Stimulated activated CD8-positive, alpha-beta memory T cell treated with anti-CD3 and anti-CD28 coated beads, Interleukin-7, amount 100 ng/mL, for 1 hour (primary cell): ENCODE measurements around the gene RIPPLY1.
A peak's percentile ranks its signal among the peaks of the same experiment; 100 is the strongest.
"Not testable (repeated sequence)": the region's sequence is repeated elsewhere in the genome, so short reads cannot be mapped to it uniquely, and the experiment has no call there.

Experiments
- DNase-seq, 2 donors: peaks; one replicate each; pipeline ENCODE4 v3.0.0-alpha.2; 2020; ENCODE audit warnings: low read depth in 2 of 2

RIPPLY1 gene

GRCh38 chrX:106906361-106906760, 3.2 kb upstream of the RIPPLY1 start:
- no peak for DNase-seq

DNA sequence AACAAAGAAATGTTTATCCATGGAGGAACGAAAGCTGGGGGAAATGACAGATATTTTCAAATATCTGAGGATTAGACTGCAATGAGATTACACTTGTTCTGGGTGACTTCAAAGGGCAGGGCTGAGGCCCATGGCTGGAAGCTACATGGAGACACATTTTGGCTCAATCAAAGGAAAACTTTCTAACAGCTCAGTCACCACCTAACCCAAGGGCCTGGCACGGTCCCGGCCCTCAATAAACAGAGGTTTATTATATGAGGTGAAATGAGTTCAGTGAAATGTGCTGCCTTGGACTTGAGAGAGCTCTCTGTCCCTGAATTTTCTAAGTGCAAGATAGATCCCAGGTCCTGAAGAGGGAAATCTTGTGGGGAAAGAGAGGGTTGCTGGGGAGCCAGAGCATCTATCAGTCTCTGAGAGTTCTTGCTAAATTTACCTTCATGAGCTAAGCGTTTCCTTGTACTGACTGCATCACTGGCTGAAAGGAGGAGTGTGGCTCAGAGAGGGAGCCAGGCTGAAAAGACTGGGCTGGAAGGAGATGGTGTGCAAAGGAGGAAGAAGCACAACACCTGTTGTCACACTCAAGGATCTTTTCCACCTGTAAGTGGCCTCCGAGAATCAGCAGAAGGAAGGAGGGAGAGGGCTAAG, 2.0 kb upstream of the RIPPLY1 start:
- DNase-seq, result no peak

DNA sequence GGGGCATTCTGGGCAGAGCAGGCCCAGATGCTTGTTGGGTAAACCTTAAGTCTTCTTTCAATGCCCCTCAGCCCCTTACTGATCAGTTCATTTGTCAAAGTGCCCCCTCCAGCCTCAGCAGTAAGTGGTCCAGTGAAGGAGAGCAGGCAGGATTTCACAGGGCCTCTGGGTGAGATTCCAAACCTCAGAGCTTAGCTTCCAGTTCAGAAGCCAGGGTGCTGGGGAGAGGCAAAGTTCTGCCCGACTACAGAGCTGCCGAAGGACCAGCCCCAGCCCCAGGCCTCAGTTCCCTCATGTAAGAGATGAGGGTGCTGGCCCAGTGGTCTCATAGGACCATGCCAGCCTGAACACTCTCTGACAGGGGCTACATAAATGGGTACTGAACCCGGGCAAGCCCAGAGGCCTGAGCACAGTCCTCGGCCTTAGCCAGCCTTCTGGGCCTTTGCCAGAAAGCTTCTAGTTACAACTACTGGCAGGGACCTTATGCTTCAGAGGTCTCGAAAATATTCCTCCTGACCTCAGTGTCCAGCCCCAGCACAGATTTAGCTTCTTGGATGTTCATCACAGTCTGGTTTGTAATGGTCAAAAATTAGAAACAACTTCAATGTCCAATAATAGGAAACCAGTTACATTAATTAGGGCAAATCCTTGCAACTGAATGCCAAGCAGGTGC, 851 bp upstream of the RIPPLY1 start:
- DNase-seq, result no peak

DNA sequence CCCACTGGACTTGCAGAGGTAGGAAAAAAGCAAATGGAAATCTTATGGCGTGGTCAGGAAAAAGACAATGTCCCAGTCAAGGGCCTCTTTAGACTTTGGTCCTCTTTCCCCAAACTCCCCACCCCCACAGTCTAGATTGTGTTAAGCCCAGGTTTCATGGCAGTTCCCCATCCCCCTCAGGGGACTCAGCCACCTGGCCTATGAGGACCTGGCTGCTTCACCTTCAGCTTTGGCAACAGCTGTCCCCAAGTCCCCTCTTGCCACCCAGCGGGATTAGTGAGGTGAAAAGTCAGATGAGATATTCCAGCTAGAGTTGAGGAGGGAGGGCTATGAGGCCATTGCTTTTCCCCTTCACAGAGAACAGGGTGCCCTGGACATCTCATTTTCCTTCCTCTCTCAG, 457 bp downstream of the RIPPLY1 start:
- no peak for DNase-seq

- no peak for DNase-seq
Measured at GRCh38 chrX:106901781-106902219, 1.3 kb downstream of the RIPPLY1 start.

GRCh38 chrX:106901341-106901740, 1.8 kb downstream of the RIPPLY1 start:
- DNase-seq, result no peak

GRCh38 chrX:106899841-106900240, 3.3 kb downstream of the RIPPLY1 start:
- DNase-seq, result no peak

DNA sequence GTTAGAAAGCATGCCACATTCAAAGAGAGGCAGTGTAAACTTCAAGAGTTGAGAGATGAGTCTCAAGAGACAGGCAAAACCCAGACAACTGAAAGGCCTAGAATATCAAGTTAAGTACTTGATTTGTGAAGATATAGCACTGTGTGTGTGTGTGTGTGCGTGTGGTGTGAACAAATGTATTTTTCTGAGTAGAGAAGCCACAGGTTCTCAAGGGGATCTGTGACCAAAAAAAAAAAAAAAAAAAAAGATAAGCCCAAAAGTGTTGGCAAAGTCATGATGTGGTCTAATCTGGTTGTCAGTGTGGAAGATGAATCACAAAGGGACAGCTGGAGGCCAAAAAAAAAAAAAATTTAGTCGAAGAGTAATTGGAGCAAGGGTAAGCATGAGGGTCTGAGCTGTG, 3.9 kb downstream of the RIPPLY1 start:
- no peak for DNase-seq

DNA sequence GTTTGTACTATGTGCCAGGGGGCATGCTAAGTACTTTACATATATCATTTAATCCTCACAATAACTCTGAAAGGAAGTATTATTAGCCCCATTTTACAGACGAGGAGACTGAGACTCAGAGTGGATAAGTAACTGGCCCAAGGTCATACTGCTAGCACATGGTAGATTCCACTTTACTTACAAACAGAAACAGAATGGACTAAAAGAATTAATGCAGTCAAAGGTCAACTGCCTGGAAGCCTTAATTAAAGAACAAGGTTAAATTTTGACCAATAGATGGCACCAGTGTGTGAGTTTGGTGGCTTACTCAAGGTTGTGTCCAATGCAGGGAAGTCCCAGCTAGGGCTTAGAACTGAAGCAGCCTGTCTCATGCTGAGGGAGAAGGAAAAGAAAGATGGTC, 4.7 kb downstream of the RIPPLY1 start:
- no peak for DNase-seq

- no peak for DNase-seq
Measured at GRCh38 chrX:106897259-106897658, 5.9 kb downstream of the RIPPLY1 start.

- no peak for DNase-seq
Measured at GRCh38 chrX:106894978-106895452, 8.1 kb downstream of the RIPPLY1 start.

DNA sequence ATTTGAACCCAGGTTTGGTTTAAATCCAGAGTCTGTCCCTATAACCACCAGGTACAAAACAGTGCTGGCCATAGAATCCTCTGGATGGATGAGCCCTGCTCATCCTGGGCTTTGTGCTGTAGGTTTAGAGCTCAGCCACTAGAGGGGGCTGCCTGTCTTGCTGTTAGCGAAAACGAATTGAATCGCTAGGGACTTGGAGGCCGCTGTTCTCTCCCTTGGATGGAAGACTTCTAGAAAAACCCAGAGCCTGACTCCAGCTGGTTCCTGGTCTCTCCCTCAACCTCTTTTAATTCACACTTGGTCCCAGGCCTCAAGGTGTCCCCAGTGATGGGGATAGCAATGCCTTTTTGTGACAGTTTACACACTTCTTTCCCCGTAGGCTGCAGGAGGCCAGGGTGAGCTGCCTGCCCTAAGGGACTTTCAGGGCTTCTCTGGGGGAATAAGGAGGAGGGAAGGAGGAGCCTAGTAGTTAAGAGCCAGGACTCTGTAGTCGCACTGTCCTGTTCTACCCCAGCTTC, 8.7 kb downstream of the RIPPLY1 start:
- peak in 1 of 2 donors; percentile 17 for DNase-seq

DNA sequence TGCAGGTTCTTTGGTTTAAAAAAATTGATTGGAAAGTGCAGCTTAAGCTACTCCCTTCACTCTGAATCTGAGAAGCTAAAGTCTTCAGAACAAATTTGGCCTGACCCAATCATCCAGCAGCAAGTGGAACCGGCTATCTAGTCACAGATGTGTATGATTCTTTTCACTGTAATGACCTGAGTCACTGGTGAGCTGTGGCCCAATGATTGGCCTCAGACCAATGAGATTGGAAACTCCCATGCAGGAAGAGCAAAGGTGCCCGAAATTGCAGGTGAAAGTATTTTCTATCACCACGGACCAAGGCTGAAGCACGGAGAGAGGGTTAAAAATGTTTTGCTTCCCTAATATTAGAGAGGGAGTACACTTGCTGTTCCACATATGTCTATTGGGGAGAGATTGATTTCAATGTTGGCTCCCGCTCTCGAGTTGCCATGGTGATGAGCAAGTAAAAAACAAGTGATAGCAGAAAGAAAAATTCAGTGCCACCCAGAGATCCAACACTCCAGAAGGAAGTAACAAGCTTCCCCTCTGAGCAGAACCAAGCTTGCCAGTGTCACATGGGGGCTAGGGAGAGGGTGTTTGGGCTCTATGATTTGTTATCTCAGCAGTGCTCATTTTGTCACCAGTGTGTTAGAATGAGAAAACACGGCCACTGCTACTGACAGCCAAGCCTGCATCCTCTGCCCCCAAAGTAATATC, 11.2 kb downstream of the RIPPLY1 start:
- no peak for DNase-seq

DNA sequence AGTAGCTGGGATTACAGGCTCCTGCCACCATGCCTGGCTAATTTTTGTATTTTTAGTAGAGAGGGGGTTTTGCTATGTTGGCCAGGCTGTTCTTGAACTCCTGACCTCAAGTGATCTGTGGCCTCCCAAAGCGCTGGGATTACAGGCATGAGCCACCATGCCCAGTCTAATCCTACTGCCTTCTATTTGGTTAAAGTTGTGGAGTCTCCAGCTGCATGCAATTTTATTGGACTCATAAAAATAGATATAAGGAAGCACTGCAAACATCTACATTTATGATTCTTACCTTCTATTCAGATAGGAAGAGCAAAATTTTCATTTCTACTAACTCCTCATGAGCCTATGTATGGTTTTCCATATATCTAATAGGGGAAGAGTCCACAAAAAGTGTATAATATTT, 13.7 kb downstream of the RIPPLY1 start:
- no peak for DNase-seq

DNA sequence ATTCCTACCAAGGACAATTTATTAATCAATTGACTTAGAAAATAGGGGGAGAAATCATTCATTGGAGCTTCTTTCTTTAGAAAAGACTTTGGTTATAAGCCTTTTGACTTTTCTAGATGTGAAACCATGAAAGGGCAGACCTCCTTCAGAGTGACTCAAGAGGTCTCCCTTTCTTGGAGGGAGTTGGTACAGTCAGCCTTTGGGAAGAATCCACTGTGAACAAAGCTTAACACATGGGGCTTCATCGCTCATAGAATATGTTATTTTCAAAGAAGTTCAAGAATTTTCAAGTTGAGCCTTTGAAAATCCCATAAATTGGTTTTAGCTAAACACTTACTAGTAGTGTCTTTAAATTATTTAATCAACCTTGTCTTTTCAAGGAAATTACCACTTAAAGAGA, 28.0 kb downstream of the RIPPLY1 start:
- DNase-seq, result no peak

DNA sequence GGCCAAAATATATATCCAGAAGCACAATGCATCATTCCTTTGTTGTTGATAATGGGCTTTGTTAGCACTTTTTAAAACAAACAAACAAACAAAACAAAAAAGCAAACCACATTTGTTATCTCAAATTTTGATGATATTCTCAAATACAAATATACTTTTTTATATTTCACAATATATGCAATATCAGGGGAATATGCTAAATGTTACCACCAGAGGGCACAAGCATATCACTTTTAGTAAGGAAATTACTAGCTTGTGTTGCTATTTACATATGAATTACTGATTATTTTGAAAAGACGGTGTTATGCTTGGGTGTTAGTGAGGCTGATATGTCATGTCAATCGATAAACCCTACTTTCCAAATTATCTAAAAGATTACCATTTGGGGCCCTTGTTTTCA, 29.1 kb downstream of the RIPPLY1 start:
- DNase-seq, result no peak

GRCh38 chrX:106872796-106873195, 30.3 kb downstream of the RIPPLY1 start:
- not testable (repeated sequence) for DNase-seq

DNA sequence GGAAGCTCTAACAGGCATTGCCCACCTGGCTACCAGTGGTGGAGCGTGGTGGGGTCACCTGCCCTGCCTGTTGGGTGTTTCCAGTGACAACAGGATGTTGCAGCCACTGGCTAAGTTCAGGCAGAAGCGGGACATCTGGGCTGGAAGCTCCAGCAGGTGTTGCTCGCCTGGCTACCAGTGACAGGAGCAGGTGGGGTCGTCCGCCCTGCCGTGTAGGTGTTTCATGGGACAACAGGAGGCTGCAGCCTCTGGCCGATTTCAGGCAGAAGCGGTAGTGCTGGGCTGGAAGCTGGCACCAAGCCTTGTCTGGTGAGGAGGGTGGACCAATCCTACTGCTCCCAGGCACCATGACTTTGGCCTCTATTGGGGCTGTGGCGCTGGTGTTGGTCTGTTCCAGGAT, 39.4 kb downstream of the RIPPLY1 start:
- DNase-seq, result no peak

- DNase-seq, result no peak
Measured at GRCh38 chrX:106862972-106863688, 40.0 kb downstream of the RIPPLY1 start.
